ENCODE results near the gene CHP1.
"Not testable (repeated sequence)": the region's sequence is repeated elsewhere in the genome, so short reads cannot be mapped to it uniquely, and the experiment has no call there.

Gene CHP1

GRCh38 chr15:41230650-41231421, at the start of gene CHP1, which contains the start of gene EXD1:
Gene CHP1, plus strand, starts transcription at chr15:41231268. Its CDS starts 115 bp downstream, at chr15:41231383.
Gene EXD1, minus strand, starts transcription at chr15:41230757. Its CDS starts 4,182 bp downstream, at chr15:41226575.
- peak; percentile 95 for DNase-seq

DNA sequence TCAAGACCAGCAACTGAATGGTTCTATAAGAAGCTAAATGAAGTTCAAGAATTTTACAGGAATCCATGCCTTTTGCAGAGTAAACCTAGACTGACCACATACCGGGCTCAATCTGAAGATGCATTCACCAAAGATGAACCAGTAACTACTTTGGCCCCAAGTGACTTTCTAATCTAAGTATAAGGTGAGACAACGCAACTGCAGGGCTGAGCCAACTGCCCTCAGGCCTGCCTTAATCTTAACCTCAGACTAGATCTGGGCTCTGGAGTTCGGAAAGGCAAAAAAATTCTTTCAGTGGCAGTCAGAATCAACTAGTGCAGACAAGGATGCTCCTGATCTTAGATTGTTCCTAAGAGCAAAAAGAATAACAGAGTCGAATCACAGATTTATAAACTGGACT, 48.8 kb upstream of the CHP1 start:
- DNase-seq, result no peak

GRCh38 chr15:41183581-41183980, 47.5 kb upstream of the CHP1 start:
- no peak for DNase-seq

- DNase-seq, result no peak
These were observed 36.6 kb upstream of the CHP1 start for GRCh38 chr15:41194444-41194843.

GRCh38 chr15:41199470-41199869, 31.6 kb upstream of the CHP1 start:
- DNase-seq, result no peak

DNA sequence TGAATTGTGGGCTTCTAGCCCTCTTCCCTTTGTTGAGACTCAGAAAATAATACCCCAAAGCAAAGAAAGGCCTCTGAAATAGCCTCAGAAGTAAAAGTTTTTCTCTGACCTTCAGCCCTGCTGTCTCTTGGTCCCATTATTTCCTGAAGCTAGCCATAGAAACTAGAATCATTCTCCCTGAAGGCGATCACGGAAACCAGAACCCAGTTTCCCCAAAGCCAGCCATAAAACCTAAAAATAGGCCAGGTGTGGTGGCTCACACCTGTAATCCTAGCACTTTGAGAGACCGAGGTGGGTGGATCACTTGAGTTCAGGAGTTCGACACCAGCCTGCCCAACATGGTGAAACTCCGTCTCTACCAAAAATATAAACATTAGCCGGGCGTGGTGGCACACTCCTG, 27.7 kb upstream of the CHP1 start:
- no peak for DNase-seq

DNA sequence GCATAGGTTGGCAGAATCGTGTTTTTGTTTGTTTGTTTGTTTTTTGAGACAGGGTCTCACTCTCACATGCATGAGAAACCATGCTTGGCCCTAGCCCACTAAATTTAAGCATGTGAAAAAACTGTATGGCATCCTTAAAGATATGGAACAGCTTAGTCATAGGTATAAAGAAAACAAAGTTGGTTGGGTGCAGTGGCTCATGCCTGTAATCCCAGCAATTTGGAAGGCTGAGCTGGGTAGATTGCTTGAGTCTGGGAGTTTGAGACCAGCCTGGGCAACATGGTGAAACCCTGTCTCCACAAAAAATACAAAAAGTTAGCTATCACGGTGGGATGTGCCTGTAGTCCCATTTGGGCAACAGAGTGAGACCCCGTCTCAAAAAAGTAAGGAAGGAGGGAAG, 25.8 kb upstream of the CHP1 start:
- DNase-seq, result no peak

DNA sequence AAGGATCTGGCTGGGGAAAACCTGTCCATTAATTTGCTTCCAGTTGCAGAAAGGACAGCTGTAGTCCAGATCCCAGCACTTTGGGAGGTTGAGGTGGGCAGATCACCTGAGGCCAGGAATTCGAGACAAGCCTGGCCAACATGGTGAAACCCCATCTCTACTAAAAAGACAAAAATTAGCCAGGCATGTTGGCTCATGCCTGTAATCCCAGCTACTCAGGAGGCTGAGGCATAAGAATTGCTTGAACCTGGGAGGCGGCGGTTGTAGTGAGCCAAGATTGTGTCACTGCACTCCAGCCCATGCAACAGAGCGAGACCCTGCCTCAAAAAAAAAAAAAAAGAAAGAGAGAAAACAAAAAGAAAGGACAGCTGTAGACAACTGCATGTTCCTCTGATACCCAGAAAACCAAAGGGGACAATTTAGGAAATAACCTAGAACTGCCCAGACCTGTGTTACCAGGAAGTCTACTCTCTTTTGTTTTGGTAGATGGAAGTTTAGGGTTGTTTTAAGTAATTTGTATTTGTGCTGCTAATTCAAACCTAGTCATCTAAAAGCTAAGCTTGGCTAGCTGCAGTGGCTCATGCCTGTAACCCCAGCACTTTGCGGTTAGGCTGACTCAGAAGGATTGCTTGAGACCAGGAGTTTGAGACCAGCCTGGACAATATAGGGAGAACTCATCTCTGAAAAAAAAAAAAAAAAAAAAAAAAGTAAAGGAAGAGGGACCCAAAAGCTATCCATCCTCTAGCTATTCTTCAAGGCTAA, 23.2 kb upstream of the CHP1 start:
- no peak for DNase-seq

GRCh38 chr15:41215708-41216107, 15.4 kb upstream of the CHP1 start:
- no peak for DNase-seq

- no peak for DNase-seq
These were observed 12.2 kb upstream of the CHP1 start for GRCh38 chr15:41218851-41219250.

DNA sequence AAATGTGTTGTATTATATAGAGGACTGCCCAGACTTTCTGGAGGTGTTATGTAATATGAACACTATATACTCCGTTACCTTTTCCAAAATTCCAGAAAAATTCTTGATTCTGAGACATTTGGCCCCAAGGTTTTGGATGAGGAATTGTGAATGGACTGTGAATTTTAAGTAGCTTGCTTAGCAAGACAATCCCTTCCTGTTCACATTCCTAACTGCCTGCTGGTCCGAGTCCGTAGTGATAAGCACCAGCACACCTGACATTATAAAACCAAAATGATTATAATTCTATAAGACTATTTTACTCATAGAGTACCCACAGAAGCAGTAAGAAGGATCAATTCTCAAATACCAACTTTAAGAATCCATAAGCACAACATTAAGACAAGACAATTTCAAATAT, 11.7 kb upstream of the CHP1 start:
- DNase-seq, result no peak

DNA sequence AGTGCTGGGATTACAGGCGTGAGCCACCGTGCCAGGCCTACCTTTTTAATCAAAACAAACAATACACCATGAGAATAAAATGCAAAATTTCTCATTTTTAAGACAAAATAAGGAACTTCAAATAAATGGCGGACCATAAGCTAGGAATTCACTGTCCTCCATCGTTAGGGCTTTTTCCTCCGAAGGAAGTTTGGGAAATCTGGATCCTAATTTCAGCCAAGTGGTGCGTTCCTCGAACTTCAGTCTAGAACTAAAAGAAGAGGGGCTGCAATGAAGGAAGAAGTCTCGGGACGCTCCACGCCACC, 771 bp upstream of the CHP1 start:
- DNase-seq, result no peak

- DNase-seq, result no peak
These were observed 556 bp downstream of the CHP1 start for GRCh38 chr15:41231422-41232226.

GRCh38 chr15:41233367-41233771, 2.3 kb downstream of the CHP1 start:
- DNase-seq, result no peak

- DNase-seq, result not testable (repeated sequence)
These were observed 4.2 kb downstream of the CHP1 start for GRCh38 chr15:41235228-41235627.

DNA sequence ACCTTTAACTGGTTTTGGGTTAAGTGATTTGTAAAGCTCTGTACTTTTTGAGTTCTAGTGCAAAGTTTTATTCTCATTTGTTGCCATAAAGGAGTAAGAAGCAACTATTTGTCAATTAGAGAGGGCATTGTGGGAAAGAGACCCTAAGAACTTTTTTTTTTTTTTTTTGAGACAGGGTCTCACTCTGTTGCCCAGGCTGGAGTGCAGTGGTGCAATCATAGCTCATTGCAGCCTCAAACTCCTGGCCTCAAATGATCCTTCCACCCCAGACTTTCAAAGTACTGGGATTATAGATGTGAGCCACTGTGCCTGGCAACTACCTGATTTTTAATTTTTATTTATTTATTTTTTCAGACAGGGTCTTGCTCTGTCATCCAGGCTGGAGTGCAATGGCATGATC, 4.9 kb downstream of the CHP1 start:
- no peak for DNase-seq

- DNase-seq, result no peak
These were observed 7.0 kb downstream of the CHP1 start for GRCh38 chr15:41238100-41238499.

- DNase-seq, result no peak
These were observed 10.3 kb downstream of the CHP1 start for GRCh38 chr15:41241221-41241964.

DNA sequence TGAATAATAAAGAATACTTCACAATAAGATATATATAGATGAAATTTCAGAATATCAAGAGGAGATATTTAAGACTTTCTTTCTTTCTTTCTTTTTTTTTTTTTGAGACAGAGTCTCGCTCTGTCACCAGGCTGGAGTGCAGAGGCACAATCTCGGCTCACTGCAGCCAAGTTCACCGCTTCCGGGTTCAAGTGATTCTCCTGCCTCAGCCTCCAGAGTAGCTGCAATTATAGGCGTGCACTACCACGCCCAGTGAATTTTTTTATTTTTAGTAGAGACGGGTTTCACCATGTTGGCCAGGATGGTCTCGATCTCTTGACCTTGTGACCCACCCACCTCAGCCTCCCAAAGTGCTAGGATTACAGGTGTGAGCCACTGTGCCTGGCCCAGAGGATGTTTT, 19.7 kb downstream of the CHP1 start:
- not testable (repeated sequence) for DNase-seq

GRCh38 chr15:41251411-41251810, 20.3 kb downstream of the CHP1 start:
- DNase-seq, result no peak

- DNase-seq, result no peak
These were observed 23.5 kb downstream of the CHP1 start for GRCh38 chr15:41254560-41254959.

- DNase-seq, result no peak
These were observed 25.0 kb downstream of the CHP1 start for GRCh38 chr15:41256103-41256502.

DNA sequence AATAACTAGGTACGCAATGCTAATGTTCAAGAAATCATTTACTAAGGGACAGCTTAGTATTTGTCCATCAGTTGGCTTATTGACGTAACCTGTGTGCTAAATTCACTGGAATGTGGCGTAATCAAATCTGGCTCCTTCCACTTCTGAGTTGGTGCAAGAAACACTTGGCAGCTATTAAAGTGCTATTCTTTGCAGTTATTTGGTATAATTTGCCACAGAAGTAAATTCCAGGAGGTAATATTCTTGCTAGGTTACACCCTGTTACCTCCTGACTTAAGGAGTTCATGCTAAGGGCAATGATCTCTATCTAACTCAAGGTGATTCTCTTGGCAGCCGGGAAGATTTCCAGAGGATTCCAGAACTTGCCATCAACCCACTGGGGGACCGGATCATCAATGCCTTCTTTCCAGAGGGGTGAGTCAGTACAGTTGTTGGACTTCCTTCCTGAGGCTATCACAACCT, 25.5 kb downstream of the CHP1 start:
- no peak for DNase-seq

All from activated CD4-positive, CD25-positive, alpha-beta regulatory T cell treated with anti-CD3 and anti-CD28 coated beads, Interleukin-2, amount 50 U/mL, for 72 hours (primary cell).